K562 (cell line): ENCODE results near the gene VKORC1. TPM values are rescaled to one million over a fixed set of nuclear protein-coding genes. Genes with fewer than 3 reads are reported as not detected.

Source experiments
- ATAC-seq: fragments of 200-7000 bp; cut with Tn5 transposase; 3 replicates; pipeline ENCODE4 v1.9.1; 2020; ENCODE audit warnings: moderate library complexity
- BruUV-seq: library from RNA; stranded (reverse); fragments of 400-500 nt; replicated peaks from 2 replicates; lab custom pipeline; 2021; lab: Mats Ljungman, UMichigan
- CTCF ChIA-PET: fragments of 300-600 bp; formaldehyde crosslinking; extraction: SDS; loops from one replicate; lab custom pipeline; 2021; ENCODE audit warnings: low intra/inter-chr PET ratio; lab: Yijun Ruan, JAX
- POLR2A ChIA-PET: fragments of 300-600, 350-650 bp; sonication (Branson Sonifier 250); formaldehyde crosslinking; extraction: SDS; loops from one replicate; lab custom pipeline; 2021; ENCODE audit warnings: antibody characterized with exemption, inconsistent platforms; lab: Yijun Ruan, JAX
- DNase-seq, 4 experiments: peaks; one replicate each; pipeline versions ENCODE4 v3.0.0 to v3.0.0-alpha.2; 2011 to 2018; ENCODE audit warnings: low spot score in 3 of 4, mixed read lengths in 3 of 4; ENCODE audit errors: extremely low read depth in 1 of 4
- FAIRE-seq: peaks from 2 replicates; lab custom pipeline; 2011; peaks lifted over from hg19 to GRCh38; lab: Jason Lieb, UNC
- H2AFZ ChIP-seq: 2 replicates; pipeline ENCODE4 v1.6.0; 2011; ENCODE audit warnings: low read depth, low read length, control low read depth, inconsistent platforms
- H3K27ac ChIP-seq: fragments of 200-600 bp; 3 replicates; pipeline ENCODE4 v1.8.0; 2011; ENCODE audit warnings: low read depth, mild to moderate bottlenecking, control low read depth, inconsistent platforms, low read length, moderate library complexity, mixed read lengths; ENCODE audit errors: extremely low read depth
- H3K27me3 ChIP-seq, 2 experiments: fragments of 300-600 bp in 1 of 2; 2 replicates in 1 of 2; 3 replicates in 1 of 2; pipeline versions ENCODE4 v1.6.0 to v1.8.0; 2011; ENCODE audit warnings: inconsistent platforms in 2 of 2, low read length in 2 of 2, mild to moderate bottlenecking in 1 of 2, mixed read lengths in 1 of 2, moderate library complexity in 1 of 2; ENCODE audit not compliant: control insufficient read depth in 2 of 2, insufficient read depth in 2 of 2
- H3K36me3 ChIP-seq: fragments of 300-600 bp; 3 replicates; pipeline ENCODE4 v1.8.0; 2011; ENCODE audit warnings: mild to moderate bottlenecking, low read length, inconsistent platforms; ENCODE audit not compliant: control insufficient read depth, insufficient read depth
- H3K4me1 ChIP-seq, 2 experiments: fragments of 200-600 bp in 1 of 2; replicated peaks in 1 of 2; 2 replicates in 1 of 2; 3 replicates in 1 of 2; pipeline versions ENCODE4 v1.5.1 to v1.8.0; 2011; ENCODE audit warnings: inconsistent platforms in 2 of 2, low read length in 2 of 2, mild to moderate bottlenecking in 1 of 2, mixed read lengths in 1 of 2, moderate library complexity in 1 of 2; ENCODE audit not compliant: control insufficient read depth in 2 of 2, insufficient read depth in 2 of 2
- H3K4me2 ChIP-seq: 2 replicates; pipeline ENCODE4 v1.6.1; 2011; ENCODE audit warnings: low read length, control low read depth, inconsistent platforms, mixed read lengths; ENCODE audit not compliant: insufficient read depth
- H3K4me3 ChIP-seq: fragments of 200-600 bp; sonication (generic), shearing (Covaris generic); 2 replicates; pipeline ENCODE4 v1.5.1; 2016; ENCODE audit warnings: control low read depth, inconsistent platforms
- H3K79me2 ChIP-seq: fragments of 200-600 bp; 3 replicates; pipeline ENCODE4 v1.8.0; 2011; ENCODE audit warnings: low read length, inconsistent platforms; ENCODE audit not compliant: control insufficient read depth, insufficient read depth
- H3K9ac ChIP-seq, 2 experiments: 2 replicates each; pipeline versions ENCODE4 v1.6.0 to v1.6.1; 2011; ENCODE audit warnings: low read depth in 2 of 2, low read length in 2 of 2, control low read depth in 1 of 2, inconsistent platforms in 1 of 2, mild to moderate bottlenecking in 1 of 2, mixed read lengths in 1 of 2; ENCODE audit not compliant: insufficient read depth in 1 of 2
- H3K9me1 ChIP-seq: one replicate; pipeline ENCODE4 v1.6.0; 2011; ENCODE audit warnings: inconsistent platforms, mild to moderate bottlenecking, low read length, moderate library complexity; ENCODE audit not compliant: control insufficient read depth, insufficient read depth
- H3K9me3 ChIP-seq: replicated peaks from 2 replicates; pipeline ENCODE4 v1.5.1; 2011; ENCODE audit warnings: low read depth, low read length, inconsistent platforms; ENCODE audit not compliant: control insufficient read depth, insufficient read depth
- H4K20me1 ChIP-seq: replicated peaks from 2 replicates; pipeline ENCODE4 v1.6.1; 2011; ENCODE audit warnings: low read length, inconsistent platforms, mixed read lengths; ENCODE audit not compliant: control insufficient read depth, insufficient read depth
- AFF1 ChIP-seq, 2 experiments: fragments of 450-650 bp; IDR thresholded peaks; 2 replicates each; pipeline ENCODE4 v1.6.1; 2018; ENCODE audit warnings: mild to moderate bottlenecking in 2 of 2, low read depth in 1 of 2; ENCODE audit not compliant: partially characterized antibody in 2 of 2
- ARID2 ChIP-seq: fragments of 450-650 bp; IDR thresholded peaks from 2 replicates; pipeline ENCODE4 v1.6.1; 2017; ENCODE audit warnings: antibody characterized with exemption, mild to moderate bottlenecking
- ATF7 ChIP-seq: fragments of 450-650 bp; IDR thresholded peaks from 2 replicates; pipeline ENCODE4 v1.7.1; 2014; ENCODE audit warnings: mild to moderate bottlenecking, moderate library complexity
- CREB1 ChIP-seq, 2 experiments: sonication (generic) in 1 of 2; formaldehyde crosslinking in 1 of 2; IDR thresholded peaks; 2 replicates each; pipeline versions ENCODE4 v1.6.1 to v1.8.0; 2012 to 2022; ENCODE audit warnings: inconsistent platforms in 1 of 2, mild to moderate bottlenecking in 1 of 2, missing genetic modification reagents in 1 of 2, moderate library complexity in 1 of 2
- ELF1 ChIP-seq: fragments of 200-800 bp; sonication (Bioruptor generic); IDR thresholded peaks from 2 replicates; pipeline ENCODE4 v1.6.1; 2016; ENCODE audit warnings: missing genetic modification characterization, missing compliant biosample characterization
- KLF1 ChIP-seq: fragments of 450-650 bp; IDR thresholded peaks from 2 replicates; pipeline ENCODE4 v1.6.1; 2016; ENCODE audit warnings: missing genetic modification characterization, missing compliant biosample characterization
- NFE2 ChIP-seq: IDR thresholded peaks from 2 replicates; pipeline ENCODE4 v1.6.1; 2014; ENCODE audit warnings: antibody characterized with exemption, low read depth
- NR3C1 ChIP-seq: sonication (generic); formaldehyde crosslinking; IDR thresholded peaks from 2 replicates; pipeline ENCODE4 v1.8.1; 2022; ENCODE audit warnings: missing genetic modification reagents
- PHF20 ChIP-seq: fragments of 450-650 bp; IDR thresholded peaks from 2 replicates; pipeline ENCODE4 v1.6.1; 2018; ENCODE audit not compliant: partially characterized antibody
- POLR2AphosphoS5 ChIP-seq: IDR thresholded peaks from 2 replicates; pipeline ENCODE4 v1.6.1; 2011; ENCODE audit warnings: mild to moderate bottlenecking, low read depth, low read length, moderate library complexity; ENCODE audit not compliant: control insufficient read depth, insufficient read depth
- PREB ChIP-seq: sonication (generic); formaldehyde crosslinking; IDR thresholded peaks from 2 replicates; pipeline ENCODE4 v1.8.1; 2023; ENCODE audit warnings: mild to moderate bottlenecking, missing genetic modification reagents
- RBM17 ChIP-seq: fragments of 200-400 bp; formaldehyde crosslinking; IDR thresholded peaks from 2 replicates; pipeline ENCODE4 v1.6.1; 2017; ENCODE audit warnings: low read depth, mild to moderate bottlenecking, low read length, borderline replicate concordance
- SREBF2 ChIP-seq: sonication (generic); formaldehyde crosslinking; IDR thresholded peaks from 2 replicates; pipeline ENCODE4 v1.4.0; 2020; ENCODE audit warnings: mild to moderate bottlenecking, missing genetic modification reagents
- ZNF239 ChIP-seq: fragments of 250-450 bp; sonication (Bioruptor Pico); IDR thresholded peaks from 2 replicates; pipeline ENCODE4 v1.4.0; 2020; ENCODE audit warnings: mild to moderate bottlenecking
- WGBS: fragments of 100-300 bp; shearing (Covaris generic); methylation state at CpG from one replicate; pipeline ENCODE4 v1.1.6; 2016; ENCODE audit warnings: low coverage, mixed read lengths; ENCODE audit not compliant: insufficient coverage; ENCODE audit errors: missing lambda C conversion rate; 5-methylcytosine and 5-hydroxymethylcytosine counted together
- in situ Hi-C: fragments of 300-500 bp; cut with MboI; formaldehyde crosslinking; loops from 4 replicates; pipeline ENCODE4 v1.15.0; 2018; ENCODE audit warnings: inconsistent platforms, mixed read lengths
- intact Hi-C: fragments of 100-400 bp; cut with micrococcal nuclease; formaldehyde crosslinking; loops from 2 replicates; pipeline ENCODE4 v1.14.2; 2022
- polyA plus RNA-seq, 8 experiments: library from polyadenylated mRNA; depleted of rRNA in 4 of 8; stranded (reverse) in 5 of 8; unstranded in 3 of 8; fragments of >200 nt; fragmentation: Nextera tagmentation in 2 of 8; fragmentation: Illumina TruSeq in 1 of 8; extraction: Ambion mirVana in 2 of 8; extraction: Trizol in 1 of 8; gene quantifications; 2 replicates each; pipeline versions ENCODE4 v1.2.1 to v1.2.3, GENCODE V29; 2011 to 2014; ENCODE audit warnings: inconsistent platforms in 1 of 8, missing spikeins in 1 of 8
- total RNA-seq, 7 experiments: library from RNA; depleted of rRNA in 6 of 7; stranded (reverse); fragments of >200 nt in 6 of 7; fragmentation: Illumina TruSeq in 2 of 7; extraction: Trizol in 2 of 7; gene quantifications; 2 replicates each; pipeline versions ENCODE4 v1.2.1 to v1.2.3, GENCODE V29; 2011 to 2021; ENCODE audit warnings: low replicate concordance in 1 of 7
- TF ChIP-seq, protein P1 (sequence below): sonication (generic); formaldehyde crosslinking; IDR thresholded peaks from 2 replicates; pipeline ENCODE4 v1.8.0; 2022; ENCODE audit warnings: mild to moderate bottlenecking, missing genetic modification reagents

Gene VKORC1
- total and polyA plus RNA-seq, 9 of the 15 experiments (the other 6 are each of a cell fraction or from before 2014, with no cell fraction given), result 30.0 to 119 (median 62.1) TPM

GRCh38 chr16:31083981-31084380 is 10.6 kb downstream of the VKORC1 start:
- ATAC-seq (no peak), DNase-seq (no peak), FAIRE-seq (no peak)
- Histone ChIP-seq H3K27me3 (no peaks in the 10 kb centered on the region), H4K20me1 (0 out of 2 replicates have a peak, but pooled peaks cover 5% of the 10 kb centered on the region), H3K9me3 (no peaks in the 10 kb centered on the region), H3K9me1 (no peaks in the 10 kb centered on the region), H3K4me2 (no peak overlapping the region), H3K36me3 (peaks cover 62% of the 10 kb centered on the region; the same call in 2 of the 3 replicates), H3K4me1 (peaks cover 0 to 79% of the 10 kb centered on the region in 2 experiments; a peak in 3 of 5 replicates), H3K79me2 (peaks cover 3% of the 10 kb centered on the region; the same call in 1 of the 3 replicates), H3K4me3 (no peak overlapping the region), H3K27ac (no peak overlapping the region), H3K9ac (peak overlapping the region in 1 of 2 experiments; percentile 15; a peak in 1 of 4 replicates), H2AFZ (no peak overlapping the region)
- ChIA-PET CTCF (no interaction called here), POLR2A (interaction anchor here (0.7 to 3.4 kb wide), 4 partner anchors 9 to 97 kb away, joined by 3 to 32 read pairs (median 10); partner anchors contain the start of genes VKORC1, ZNF646 and ZNF668)
- 89% methylated on average over 12 of the region's 13 CpGs for WGBS
- in situ Hi-C loops, result no loop called here
- intact Hi-C loops, result no loop called here
- no TSS peak for BruUV-seq
- TF ChIP-seq PHF20 (no peak), AFF1 (IDR thresholded peaks at IDR 0.05; ENCODE audit: low read depth in 1 of 2, partially characterized antibody in 2 of 2) (no peak), SREBF2 (CRISPR knock-in tag) (no peak), POLR2AphosphoS5 (no peak), NFE2 (no peak), KLF1 (tag) (no peak), CREB1 (IDR thresholded peaks at IDR 0.05) (no peak), CREB1 (CRISPR knock-in tag; IDR thresholded peaks at IDR 0.05) (no peak), RBM17 (no peak), ELF1 (tag) (no peak), NR3C1 (CRISPR knock-in tag) (no peak), ZNF239 (CRISPR knock-in tag) (no peak), ARID2 (no peak), PREB (CRISPR knock-in tag) (no peak), ATF7 (no peak)
- TF ChIP-seq, protein P1, sequence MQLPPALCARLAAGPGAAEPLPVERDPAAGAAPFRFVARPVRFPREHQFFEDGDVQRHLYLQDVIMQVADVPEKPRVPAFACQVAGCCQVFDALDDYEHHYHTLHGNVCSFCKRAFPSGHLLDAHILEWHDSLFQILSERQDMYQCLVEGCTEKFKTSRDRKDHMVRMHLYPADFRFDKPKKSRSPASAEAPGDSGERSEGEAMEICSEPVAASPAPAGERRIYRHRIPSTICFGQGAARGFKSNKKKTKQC (CRISPR knock-in tag), result no peak
